IMR-90 (cell line): ENCODE data around the gene C9orf50. TPM values are rescaled to one million over a fixed set of nuclear protein-coding genes. Genes with fewer than 3 reads are reported as not detected.

Experiments used
- ATAC-seq: fragments of 200-7000 bp; cut with Tn5 transposase; 2 replicates; pipeline ENCODE4 v1.9.1; 2020; ENCODE audit warnings: low read depth, mild to moderate bottlenecking, moderate library complexity
- Bru-seq: library from RNA; stranded (reverse); fragments of 400-500 nt; gene quantifications from one replicate; lab custom pipeline; 2021; lab: Mats Ljungman, UMichigan
- BruChase-seq, 2 experiments: library from RNA; stranded (reverse); fragments of 400-500 nt; gene quantifications; one replicate each; lab custom pipeline; 2021; lab: Mats Ljungman, UMichigan
- BruUV-seq: library from RNA; stranded (reverse); fragments of 400-500 nt; replicated peaks from 2 replicates; lab custom pipeline; 2021; lab: Mats Ljungman, UMichigan
- CTCF ChIA-PET: fragments of 300-600 bp; formaldehyde crosslinking; extraction: SDS; loops from one replicate; lab custom pipeline; 2021; ENCODE audit warnings: antibody characterized with exemption; lab: Yijun Ruan, JAX
- POLR2A ChIA-PET: fragments of 300-600 bp; sonication (Branson Sonifier 250); formaldehyde crosslinking; loops from one replicate; lab custom pipeline; 2022; ENCODE audit warnings: antibody characterized with exemption; ENCODE audit not compliant: unreplicated experiment; lab: Charles Lee
- DNase-seq: peaks from one replicate; pipeline ENCODE4 v3.0.0; 2013
- H2AFZ ChIP-seq: replicated peaks from 2 replicates; pipeline ENCODE3; 2013; ENCODE audit warnings: low read length, mild to moderate bottlenecking; ENCODE audit not compliant: poor library complexity
- H2AK5ac ChIP-seq: 2 replicates; pipeline ENCODE4 v1.6.1; 2013; ENCODE audit warnings: low read depth, low read length, inconsistent platforms
- H2AK9ac ChIP-seq: replicated peaks from 2 replicates; pipeline ENCODE3; 2013; ENCODE audit warnings: mild to moderate bottlenecking, low read depth, low read length, moderate library complexity; ENCODE audit not compliant: poor library complexity
- H2BK120ac ChIP-seq: 2 replicates; pipeline ENCODE4 v1.6.1; 2013; ENCODE audit warnings: low read depth, low read length, inconsistent platforms
- H2BK15ac ChIP-seq: 3 replicates; pipeline ENCODE4 v1.6.1; 2013; ENCODE audit warnings: low read depth, low read length, inconsistent platforms
- H2BK20ac ChIP-seq: 2 replicates; pipeline ENCODE4 v1.6.1; 2013; ENCODE audit warnings: low read depth, mild to moderate bottlenecking, inconsistent platforms, low read length, moderate library complexity
- H2BK5ac ChIP-seq: 2 replicates; pipeline ENCODE4 v1.6.1; 2013; ENCODE audit warnings: mild to moderate bottlenecking, low read depth, low read length, inconsistent platforms; ENCODE audit not compliant: poor library complexity, severe bottlenecking
- H3K14ac ChIP-seq: replicated peaks from 2 replicates; pipeline ENCODE4 v1.6.1; 2013; ENCODE audit warnings: low read depth, low read length, inconsistent platforms
- H3K18ac ChIP-seq: 2 replicates; pipeline ENCODE4 v1.6.1; 2013; ENCODE audit warnings: low read depth, low read length, control low read depth
- H3K23ac ChIP-seq: 2 replicates; pipeline ENCODE4 v1.6.1; 2013; ENCODE audit warnings: low read depth, low read length, inconsistent platforms
- H3K27ac ChIP-seq: 2 replicates; pipeline ENCODE4 v1.5.1; 2013; ENCODE audit warnings: mild to moderate bottlenecking, control low read depth, low read length; ENCODE audit not compliant: insufficient read depth
- H3K27me3 ChIP-seq: 2 replicates; pipeline ENCODE4 v1.6.1; 2013; ENCODE audit warnings: low read length; ENCODE audit not compliant: control insufficient read depth, insufficient read depth
- H3K36me3 ChIP-seq: 2 replicates; pipeline ENCODE4 v1.6.1; 2013; ENCODE audit warnings: low read length, mixed read lengths; ENCODE audit not compliant: control insufficient read depth, insufficient read depth
- H3K4ac ChIP-seq: 2 replicates; pipeline ENCODE4 v1.6.1; 2013; ENCODE audit warnings: low read depth, low read length, inconsistent platforms
- H3K4me1 ChIP-seq: 2 replicates; pipeline ENCODE4 v1.6.1; 2013; ENCODE audit warnings: low read length, mixed read lengths; ENCODE audit not compliant: control insufficient read depth, insufficient read depth
- H3K4me2 ChIP-seq: 2 replicates; pipeline ENCODE4 v1.6.1; 2013; ENCODE audit warnings: low read depth, mild to moderate bottlenecking, control low read depth, low read length, moderate library complexity
- H3K4me3 ChIP-seq: 2 replicates; pipeline ENCODE4 v1.5.1; 2013; ENCODE audit warnings: low read depth, mild to moderate bottlenecking, control low read depth, low read length, moderate library complexity; ENCODE audit not compliant: insufficient read depth
- H3K56ac ChIP-seq: 2 replicates; pipeline ENCODE4 v1.6.1; 2013; ENCODE audit warnings: low read length, inconsistent platforms; ENCODE audit not compliant: insufficient read depth; ENCODE audit errors: extremely low read depth
- H3K79me1 ChIP-seq, 2 experiments: 2 replicates each; pipeline ENCODE4 v1.6.1; 2013; ENCODE audit warnings: low read length in 2 of 2, inconsistent platforms in 1 of 2, low read depth in 1 of 2
- H3K9ac ChIP-seq: 2 replicates; pipeline ENCODE4 v1.6.1; 2013; ENCODE audit warnings: low read depth, low read length, control low read depth
- H3K9me1 ChIP-seq: 2 replicates; pipeline ENCODE4 v1.6.1; 2013; ENCODE audit warnings: low read length, inconsistent platforms; ENCODE audit not compliant: insufficient read depth
- H3K9me3 ChIP-seq: 2 replicates; pipeline ENCODE4 v1.6.1; 2013; ENCODE audit warnings: low read length; ENCODE audit not compliant: control insufficient read depth, insufficient read depth
- H4K20me1 ChIP-seq: 2 replicates; pipeline ENCODE4 v1.6.1; 2013; ENCODE audit warnings: low read length, inconsistent platforms; ENCODE audit not compliant: insufficient read depth
- H4K5ac ChIP-seq: 2 replicates; pipeline ENCODE4 v1.6.1; 2013; ENCODE audit warnings: mild to moderate bottlenecking, low read depth, low read length, control low read depth
- H4K8ac ChIP-seq, 2 experiments: 2 replicates each; pipeline ENCODE4 v1.6.1; 2013; ENCODE audit warnings: low read depth in 2 of 2, low read length in 2 of 2, control low read depth in 1 of 2, inconsistent platforms in 1 of 2
- H4K91ac ChIP-seq: 2 replicates; pipeline ENCODE4 v1.6.1; 2013; ENCODE audit warnings: low read depth, low read length, inconsistent platforms; ENCODE audit not compliant: insufficient read depth
- CHD1 ChIP-seq: IDR thresholded peaks from 2 replicates; pipeline ENCODE4 v1.6.1; 2012; ENCODE audit warnings: low read depth, low read length, improper control_type of control experiment
- FOS ChIP-seq: fragments of 150-350 bp; IDR thresholded peaks from 2 replicates; pipeline ENCODE4 v1.6.1; 2016; ENCODE audit warnings: low read depth, low read length
- MXI1 ChIP-seq: IDR thresholded peaks from 2 replicates; pipeline ENCODE4 v1.6.1; 2012; ENCODE audit warnings: low read depth, mild to moderate bottlenecking, low read length, moderate library complexity, borderline replicate concordance
- RFX5 ChIP-seq: IDR thresholded peaks from 2 replicates; pipeline ENCODE4 v1.8.0; 2012; ENCODE audit warnings: low read depth, mild to moderate bottlenecking, low read length, moderate library complexity
- SMC3 ChIP-seq: fragments of 150-350 bp; IDR thresholded peaks from 2 replicates; pipeline ENCODE4 v1.6.1; 2016; ENCODE audit warnings: low read depth, mild to moderate bottlenecking, antibody characterized with exemption, low read length, moderate library complexity
- USF2 ChIP-seq: fragments of 150-350 bp; IDR thresholded peaks from 2 replicates; pipeline ENCODE4 v1.6.1; 2017; ENCODE audit warnings: mild to moderate bottlenecking, antibody characterized with exemption, low read length, low read depth
- WGBS, 2 experiments: methylation state at CpG; one replicate each; pipeline versions ENCODE4 v1.1.5 to v1.1.7; 2013; ENCODE audit warnings: missing lambda C conversion rate in 2 of 2; ENCODE audit not compliant: insufficient read length in 1 of 2; ENCODE audit errors: extremely low coverage in 2 of 2; 5-methylcytosine and 5-hydroxymethylcytosine counted together
- dilution Hi-C: fragments of 300-500 bp; cut with HindIII; formaldehyde crosslinking; loops from one replicate; pipeline ENCODE4 v1.14.3; 2018; ENCODE audit warnings: low sequenced_read_pairs; ENCODE audit not compliant: unreplicated experiment
- in situ Hi-C: fragments of 300-500 bp; cut with MboI; formaldehyde crosslinking; loops from 3 replicates; pipeline ENCODE4 v1.14.3; 2019; ENCODE audit warnings: low sequenced_read_pairs, inconsistent platforms, mixed read lengths
- intact Hi-C: fragments of 100-400 bp; cut with micrococcal nuclease; formaldehyde crosslinking; loops from 2 replicates; pipeline ENCODE4 v1.10.0; 2022
- long read RNA-seq: library from polyadenylated mRNA; unstranded; transcript quantifications from one replicate; pipeline ENCODE4 v2.0.0, GENCODE V29; 2021; ENCODE audit not compliant: unreplicated experiment
- polyA plus RNA-seq, 3 experiments: library from polyadenylated mRNA; depleted of rRNA; stranded (reverse); fragments of >200 nt; gene quantifications; 2 replicates each; pipeline ENCODE4 v1.2.3, GENCODE V29; 2012; ENCODE audit warnings: low replicate concordance in 1 of 3
- total RNA-seq: library from RNA; depleted of rRNA; stranded (reverse); fragments of >200 nt; gene quantifications from 2 replicates; pipeline ENCODE4 v1.2.3, GENCODE V29; 2012; rRNA removed

The C9orf50 gene
- total RNA-seq: not detected in 2 replicates
- polyA plus RNA-seq (2012; rRNA removed): 0.09 and 0.20 TPM in 2 replicates
- 0.06 and 0.19 TPM in 2 replicates for polyA plus RNA-seq (2012; cell fraction: cytosol; rRNA removed)
- 0.42 and 0.54 TPM in 2 replicates for polyA plus RNA-seq (2012; cell fraction: nucleus; rRNA removed; ENCODE audit: low replicate concordance)
- Bru-seq, nascent RNA: percentile 38 among the genes with signal in this experiment
- percentile 45 among the genes with signal in this experiment for BruChase-seq, experiment 1, labeled RNA remaining after a 6-hour chase
- percentile 41 among the genes with signal in this experiment for BruChase-seq, experiment 2, labeled RNA remaining after a 2-hour chase
- long read RNA-seq, partial matches to known transcripts: 0 of 3 reads
- long read RNA-seq, other reads (novel, unspliced or antisense): 3 of 3 reads

GRCh38 chr9:129620669-129621295 is at the start of gene C9orf50:
Gene C9orf50 (minus strand): TSS chr9:129621101. CDS start chr9:129620574, 527 bp downstream.
- H3K14ac ChIP-seq: peak within 1 kb of the TSS; percentile 80
- peak within 1 kb of the TSS; percentile 89 for H3K23ac ChIP-seq
- peak within 1 kb of the TSS; percentile 91 for H2AK9ac ChIP-seq
- H3K27me3 ChIP-seq: no peaks in the 10 kb centered on the region
- peak within 1 kb of the TSS; percentile 56 for H3K4me2 ChIP-seq
- in situ Hi-C loops (no loop called here), intact Hi-C loops (no loop called here), dilution Hi-C loops (no loop called here)
- H3K79me1 ChIP-seq: peaks cover 13 to 26% of the 10 kb centered on the region in 2 experiments; a peak in 2 of 4 replicates
- H2AFZ ChIP-seq: peak within 1 kb of the TSS; percentile 95
- peak within 1 kb of the TSS; percentile 51 for H3K4me3 ChIP-seq
- peak within 1 kb of the TSS; percentile 67 to 86 for H4K8ac ChIP-seq
- peak within 1 kb of the TSS; percentile 9; the same call in 1 of the 3 replicates for H2BK15ac ChIP-seq
- H3K18ac ChIP-seq: peak within 1 kb of the TSS; percentile 29; the same call in 1 of the 2 replicates
- H3K27ac ChIP-seq: peak within 1 kb of the TSS; percentile 22; the same call in 1 of the 2 replicates
- no peaks in the 10 kb centered on the region for H3K9me3 ChIP-seq
- peaks cover 13% of the 10 kb centered on the region for H3K4me1 ChIP-seq
- no peak within 1 kb of the TSS; the same call in 1 of the 2 replicates for H3K56ac ChIP-seq
- H3K9ac ChIP-seq: peak within 1 kb of the TSS; percentile 69
- peak within 1 kb of the TSS; percentile 55 for H2BK5ac ChIP-seq
- H4K20me1 ChIP-seq: no peaks in the 10 kb centered on the region
- peak within 1 kb of the TSS; percentile 90 for H4K5ac ChIP-seq
- ChIA-PET CTCF (interaction anchor here (0.6 to 3.1 kb wide), 4 partner anchors 9 to 482 kb away, joined by 3 to 11 read pairs (median 3); no protein-coding TSS in a partner anchor), POLR2A (no interaction called here)
- no peak; the same call in 1 of the 2 replicates for ATAC-seq
- peak within 1 kb of the TSS; percentile 86 for H3K4ac ChIP-seq
- H2AK5ac ChIP-seq: peak within 1 kb of the TSS; percentile 80
- TF ChIP-seq MXI1 (no peak), USF2 (no peak), FOS (no peak), SMC3 (no peak), CHD1 (no peak), RFX5 (no peak)
- WGBS, 2 experiments: 7% methylated on average over 11 of the region's 21 CpGs; no CpG with 5 or more reads in 1 of the 2 experiments
- peak within 1 kb of the TSS; percentile 74; the same call in 1 of the 2 replicates for H2BK120ac ChIP-seq
- peaks cover 10% of the 10 kb centered on the region for H3K9me1 ChIP-seq
- no peak for DNase-seq
- H3K36me3 ChIP-seq: no peaks in the 10 kb centered on the region
- no TSS peak for BruUV-seq
- H2BK20ac ChIP-seq: 0 out of 2 replicates have a peak within 1 kb of the TSS, but pooled peaks have one; percentile 21
- H4K91ac ChIP-seq: peak within 1 kb of the TSS; percentile 73
